Measurements from ENCODE around the gene NPW. TPM values are rescaled to one million over a fixed set of nuclear protein-coding genes. Genes with fewer than 3 reads are reported as not detected.

NPW gene
- total RNA-seq, 1 experiment from 2014 or later: 7.1 TPM

DNA sequence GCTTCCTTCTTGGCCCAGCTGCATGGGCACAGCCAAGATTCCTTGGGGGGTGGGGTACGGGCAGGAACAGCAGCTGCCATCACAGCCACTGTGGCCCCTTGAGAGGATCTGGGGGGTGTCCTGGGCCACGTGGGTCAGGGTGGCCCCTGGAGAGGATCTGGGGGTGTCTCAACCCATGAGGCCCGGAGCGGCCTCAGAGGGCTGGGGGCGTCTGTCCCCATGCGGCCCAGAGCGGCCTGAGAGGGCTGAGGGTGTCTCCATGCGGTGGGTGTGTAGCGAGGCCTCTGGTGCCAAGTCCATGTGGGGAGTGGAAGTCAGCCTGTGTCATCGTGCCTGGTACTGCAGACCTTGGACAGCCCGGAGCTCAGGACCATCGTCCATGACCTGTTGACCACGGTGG lies 41.9 kb downstream of the NPW start:
- H3K4me3 Mint-ChIP-seq: no peak overlapping the region
- Histone ChIP-seq H3K9ac (ENCODE audit: extremely low read depth, insufficient read length, low read length) (no peak overlapping the region), H4K91ac (ENCODE audit: insufficient read length, low read depth, low read length) (no peak overlapping the region), H3K4me1 (ENCODE audit: insufficient read depth, low read length) (no peaks in the 10 kb centered on the region), H3K27ac (ENCODE audit: insufficient read length, low read depth, low read length) (no peak overlapping the region), H2BK15ac (ENCODE audit: low read depth, low read length) (no peak overlapping the region), H3K18ac (ENCODE audit: insufficient read length, low read depth, low read length) (no peak overlapping the region), H2BK120ac (ENCODE audit: low read depth, low read length, poor library complexity, severe bottlenecking) (no peak overlapping the region), H2AK5ac (ENCODE audit: insufficient read length, low read length) (no peak overlapping the region), H3K23me2 (ENCODE audit: insufficient read length, low read depth, low read length, poor library complexity, severe bottlenecking) (peaks cover 3% of the 10 kb centered on the region), H4K8ac (replicated peaks; ENCODE audit: insufficient read length, low read depth, low read length) (no peak overlapping the region), H3K27me3 (ENCODE audit: insufficient read depth, low read length) (no peaks in the 10 kb centered on the region), H4K5ac (ENCODE audit: insufficient read length, low read depth, low read length) (no peak overlapping the region), H3T11ph (ENCODE audit: low read length) (no peak overlapping the region), H3K23ac (ENCODE audit: insufficient read length, low read depth, low read length) (no peak overlapping the region), H3K4ac (ENCODE audit: low read depth, low read length) (no peak overlapping the region), H2BK5ac (ENCODE audit: insufficient read length, low read length) (no peak overlapping the region), H2BK12ac (ENCODE audit: insufficient read length, low read depth, low read length) (no peak overlapping the region), H2BK20ac (ENCODE audit: low read depth, low read length, poor library complexity, severe bottlenecking) (no peak overlapping the region), H3K9me3 (ENCODE audit: control insufficient read depth, low read depth, low read length) (no peaks in the 10 kb centered on the region), H3K56ac (ENCODE audit: insufficient read length, low read depth, low read length) (no peak overlapping the region), H3K14ac (ENCODE audit: insufficient read depth, low read length) (no peak overlapping the region), H3K4me2 (ENCODE audit: insufficient read depth, insufficient read length, low read length) (no peak overlapping the region), H2AFZ (ENCODE audit: low read length) (no peak overlapping the region), H3K79me1 (ENCODE audit: insufficient read depth, low read depth, low read length, poor library complexity, severe bottlenecking) (no peaks in the 10 kb centered on the region), H4K20me1 (ENCODE audit: control insufficient read depth, insufficient read depth, insufficient read length) (peaks cover 2% of the 10 kb centered on the region), H3K79me2 (ENCODE audit: insufficient read depth, low read length) (no peaks in the 10 kb centered on the region)
- H3K4me1 Mint-ChIP-seq: no peaks in the 10 kb centered on the region
- DNase-seq: no peak
- H3K9me3 Mint-ChIP-seq: no peaks in the 10 kb centered on the region
- peaks cover 6 to 31% (median 19%) of the 10 kb centered on the region in 3 experiments; a peak in 6 of 7 replicates for H3K36me3 Mint-ChIP-seq (ENCODE audit: insufficient read depth in 1 of 3, low read depth in 3 of 3)
- no peaks in the 10 kb centered on the region for H3K27me3 Mint-ChIP-seq (ENCODE audit: low read depth)
- WGBS (ENCODE audit: extremely low coverage, insufficient read length, low lambda C conversion rate): no CpG with 5 or more reads among the region's 13 CpGs
- peak overlapping the region in 1 of 3 experiments; percentile 44; a peak in 2 of 7 replicates for H3K27ac Mint-ChIP-seq
- TF ChIP-seq, protein P1, sequence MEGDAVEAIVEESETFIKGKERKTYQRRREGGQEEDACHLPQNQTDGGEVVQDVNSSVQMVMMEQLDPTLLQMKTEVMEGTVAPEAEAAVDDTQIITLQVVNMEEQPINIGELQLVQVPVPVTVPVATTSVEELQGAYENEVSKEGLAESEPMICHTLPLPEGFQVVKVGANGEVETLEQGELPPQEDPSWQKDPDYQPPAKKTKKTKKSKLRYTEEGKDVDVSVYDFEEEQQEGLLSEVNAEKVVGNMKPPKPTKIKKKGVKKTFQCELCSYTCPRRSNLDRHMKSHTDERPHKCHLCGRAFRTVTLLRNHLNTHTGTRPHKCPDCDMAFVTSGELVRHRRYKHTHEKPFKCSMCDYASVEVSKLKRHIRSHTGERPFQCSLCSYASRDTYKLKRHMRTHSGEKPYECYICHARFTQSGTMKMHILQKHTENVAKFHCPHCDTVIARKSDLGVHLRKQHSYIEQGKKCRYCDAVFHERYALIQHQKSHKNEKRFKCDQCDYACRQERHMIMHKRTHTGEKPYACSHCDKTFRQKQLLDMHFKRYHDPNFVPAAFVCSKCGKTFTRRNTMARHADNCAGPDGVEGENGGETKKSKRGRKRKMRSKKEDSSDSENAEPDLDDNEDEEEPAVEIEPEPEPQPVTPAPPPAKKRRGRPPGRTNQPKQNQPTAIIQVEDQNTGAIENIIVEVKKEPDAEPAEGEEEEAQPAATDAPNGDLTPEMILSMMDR (conservative IDR thresholded peaks at IDR 0.05): no peak

Measured in H9 (cell line).